Measurements from ENCODE around the gene CA10.

Gene CA10

DNA sequence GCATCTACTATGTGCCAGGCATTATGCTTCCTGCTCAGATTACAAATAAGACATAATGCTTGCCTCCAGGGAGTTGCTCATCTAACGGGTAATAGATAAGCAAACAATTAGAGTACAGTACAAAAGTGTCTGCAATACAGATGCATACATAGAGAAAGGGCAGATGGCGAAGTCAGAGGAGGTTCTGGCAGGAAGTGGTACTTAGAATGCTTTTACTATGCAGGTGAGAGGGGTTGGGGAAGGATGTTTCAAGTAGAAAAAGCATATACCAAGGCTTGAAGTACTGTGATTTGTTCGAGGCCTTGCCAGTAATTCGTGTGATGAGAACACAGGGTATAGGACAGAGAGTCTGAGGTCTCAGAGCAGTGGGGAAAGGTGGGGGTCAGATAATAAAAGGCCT, 548.4 kb downstream of the CA10 start:
- in situ Hi-C loops (cut with MboI; ENCODE audit: low sequenced_read_pairs, unreplicated experiment) = no loop called here
- DNase-seq (ENCODE audit: low spot score) = no peak
- TF ChIP-seq, protein P1, sequence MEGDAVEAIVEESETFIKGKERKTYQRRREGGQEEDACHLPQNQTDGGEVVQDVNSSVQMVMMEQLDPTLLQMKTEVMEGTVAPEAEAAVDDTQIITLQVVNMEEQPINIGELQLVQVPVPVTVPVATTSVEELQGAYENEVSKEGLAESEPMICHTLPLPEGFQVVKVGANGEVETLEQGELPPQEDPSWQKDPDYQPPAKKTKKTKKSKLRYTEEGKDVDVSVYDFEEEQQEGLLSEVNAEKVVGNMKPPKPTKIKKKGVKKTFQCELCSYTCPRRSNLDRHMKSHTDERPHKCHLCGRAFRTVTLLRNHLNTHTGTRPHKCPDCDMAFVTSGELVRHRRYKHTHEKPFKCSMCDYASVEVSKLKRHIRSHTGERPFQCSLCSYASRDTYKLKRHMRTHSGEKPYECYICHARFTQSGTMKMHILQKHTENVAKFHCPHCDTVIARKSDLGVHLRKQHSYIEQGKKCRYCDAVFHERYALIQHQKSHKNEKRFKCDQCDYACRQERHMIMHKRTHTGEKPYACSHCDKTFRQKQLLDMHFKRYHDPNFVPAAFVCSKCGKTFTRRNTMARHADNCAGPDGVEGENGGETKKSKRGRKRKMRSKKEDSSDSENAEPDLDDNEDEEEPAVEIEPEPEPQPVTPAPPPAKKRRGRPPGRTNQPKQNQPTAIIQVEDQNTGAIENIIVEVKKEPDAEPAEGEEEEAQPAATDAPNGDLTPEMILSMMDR (IDR thresholded peaks at IDR 0.05; ENCODE audit: borderline replicate concordance, control extremely low read depth, extremely low read depth, insufficient read depth, missing control alignments) = no peak

DNA sequence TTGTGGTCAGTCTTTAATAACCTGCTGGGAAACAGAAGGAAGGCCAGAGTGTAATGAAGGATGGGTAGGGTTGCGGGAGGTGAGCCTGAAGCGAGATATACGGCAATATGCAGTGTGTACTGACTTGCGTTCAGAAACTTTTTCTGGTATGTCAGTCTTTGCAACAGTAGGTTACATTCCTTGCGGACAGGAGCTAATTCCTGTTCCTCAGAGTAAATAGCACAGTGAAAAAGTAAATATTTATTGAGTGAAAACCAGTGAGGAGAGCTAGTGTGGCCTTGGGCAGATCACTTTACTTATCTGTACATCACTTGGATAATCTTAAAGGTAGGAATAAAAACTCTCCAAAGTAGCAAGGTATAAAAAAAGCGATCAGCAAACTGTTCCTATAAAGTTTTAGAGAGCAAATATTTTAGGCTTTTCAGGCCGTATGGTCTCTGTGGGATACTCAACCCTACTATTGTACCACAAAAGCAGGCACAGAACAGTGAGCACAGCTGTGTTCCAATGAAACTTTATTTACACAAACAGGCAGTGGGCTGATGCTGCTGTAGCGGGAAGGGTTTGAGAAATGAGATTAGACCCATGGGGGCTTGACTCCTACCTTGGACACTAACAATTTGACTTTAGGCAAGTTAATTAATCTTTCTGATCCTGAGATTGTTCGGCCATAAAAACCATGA, 550.1 kb downstream of the CA10 start:
- in situ Hi-C loops (cut with MboI; ENCODE audit: low sequenced_read_pairs, unreplicated experiment) = no loop called here

DNA sequence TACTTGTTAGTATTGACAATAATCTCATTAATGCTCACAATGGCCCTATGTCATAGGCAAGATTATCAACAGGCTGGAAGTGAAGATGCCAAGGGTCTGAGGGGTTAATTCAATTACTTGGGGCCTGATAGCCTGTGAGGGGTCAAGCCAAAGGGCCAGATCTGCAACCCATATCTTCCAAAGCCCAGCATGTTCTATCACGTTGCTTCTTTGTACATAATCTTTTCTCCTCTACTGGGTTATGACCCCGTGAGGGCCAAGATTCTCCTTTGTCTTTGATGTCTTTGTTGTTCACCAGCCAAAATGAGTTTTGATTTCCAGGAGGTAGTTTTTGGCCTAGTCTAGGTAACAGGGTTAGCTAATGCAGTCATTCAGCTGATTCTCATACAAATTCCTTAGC, 551.0 kb downstream of the CA10 start:
- in situ Hi-C loops (cut with MboI; ENCODE audit: low sequenced_read_pairs, unreplicated experiment) = no loop called here
- TF ChIP-seq, protein P1 (IDR thresholded peaks at IDR 0.05; ENCODE audit: borderline replicate concordance, control extremely low read depth, extremely low read depth, insufficient read depth, missing control alignments) = no peak
- no peak for DNase-seq (ENCODE audit: low spot score)

More for the DNA sequence above, 550.1 kb downstream of the CA10 start:
- TF ChIP-seq, protein P1 (IDR thresholded peaks at IDR 0.05; ENCODE audit: borderline replicate concordance, control extremely low read depth, extremely low read depth, insufficient read depth, missing control alignments) = no peak
- no peak for DNase-seq (ENCODE audit: low spot score)

DNA sequence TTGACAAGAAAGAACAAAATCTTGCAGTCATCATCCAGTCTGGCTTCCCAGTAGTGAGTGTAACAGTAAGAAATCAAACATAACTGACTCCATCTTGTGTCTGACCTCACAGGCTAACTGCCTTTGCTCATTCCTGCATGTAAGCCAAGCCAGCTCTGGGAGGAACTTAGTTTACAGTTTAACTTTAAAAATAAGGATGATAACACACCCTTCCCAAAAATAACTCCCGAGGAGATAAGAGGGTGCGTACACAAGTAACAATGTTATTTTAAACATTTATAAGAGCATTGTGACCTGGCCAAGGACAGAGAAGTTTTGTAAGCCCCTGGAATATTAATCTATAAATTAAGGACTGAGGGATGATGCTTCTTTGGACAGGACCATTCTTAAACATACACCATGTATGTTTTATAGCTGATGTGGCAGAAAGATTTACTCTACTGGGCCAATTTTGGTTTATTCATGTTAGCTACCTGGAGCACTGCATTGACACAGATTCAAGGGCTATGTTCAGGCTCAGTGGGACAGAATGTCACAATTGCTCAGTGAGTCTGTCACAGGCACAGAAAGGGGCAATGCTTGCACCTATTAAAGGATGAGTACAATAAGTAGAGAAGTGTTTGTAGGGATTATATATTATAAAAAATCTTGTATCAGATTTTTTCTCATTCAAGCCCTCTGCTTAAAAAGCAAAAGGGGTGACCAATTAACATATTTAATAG, 554.1 kb downstream of the CA10 start:
- in situ Hi-C loops (cut with MboI; ENCODE audit: low sequenced_read_pairs, unreplicated experiment) = no loop called here
- no peak for DNase-seq (ENCODE audit: low spot score)
- TF ChIP-seq, protein P1 (IDR thresholded peaks at IDR 0.05; ENCODE audit: borderline replicate concordance, control extremely low read depth, extremely low read depth, insufficient read depth, missing control alignments) = no peak

DNA sequence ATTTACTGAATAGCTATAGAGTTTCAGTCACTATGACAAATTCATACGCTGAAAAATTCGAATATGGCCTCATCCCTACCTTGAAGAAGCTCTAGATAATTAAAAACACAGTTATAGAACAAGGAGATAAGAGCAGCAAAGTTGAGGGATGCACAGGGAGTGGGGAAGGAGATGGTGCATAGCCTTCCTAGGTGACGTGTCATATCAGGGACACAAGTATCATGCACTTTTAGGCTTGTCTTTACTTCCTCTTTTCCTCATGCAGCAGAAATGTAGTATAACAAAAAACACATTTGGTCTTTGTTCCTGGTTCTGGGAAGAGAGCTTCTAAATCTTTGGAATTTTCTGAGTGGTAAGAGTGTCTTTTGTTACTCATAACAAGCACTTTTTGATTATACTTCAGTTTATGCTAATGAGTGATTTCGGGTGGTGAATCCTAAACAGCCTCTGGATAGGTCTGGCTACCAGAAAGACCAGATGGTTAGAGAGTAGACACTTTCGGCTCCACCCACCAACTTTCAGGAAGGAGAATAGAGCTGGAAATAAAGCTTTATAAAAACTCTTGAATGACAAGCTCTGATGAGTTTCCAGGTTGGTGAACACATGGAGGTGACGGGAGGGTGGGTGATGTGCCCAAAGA, 556.8 kb downstream of the CA10 start:
- no peak for DNase-seq (ENCODE audit: low spot score)
- in situ Hi-C loops (cut with MboI; ENCODE audit: low sequenced_read_pairs, unreplicated experiment) = no loop called here

DNA sequence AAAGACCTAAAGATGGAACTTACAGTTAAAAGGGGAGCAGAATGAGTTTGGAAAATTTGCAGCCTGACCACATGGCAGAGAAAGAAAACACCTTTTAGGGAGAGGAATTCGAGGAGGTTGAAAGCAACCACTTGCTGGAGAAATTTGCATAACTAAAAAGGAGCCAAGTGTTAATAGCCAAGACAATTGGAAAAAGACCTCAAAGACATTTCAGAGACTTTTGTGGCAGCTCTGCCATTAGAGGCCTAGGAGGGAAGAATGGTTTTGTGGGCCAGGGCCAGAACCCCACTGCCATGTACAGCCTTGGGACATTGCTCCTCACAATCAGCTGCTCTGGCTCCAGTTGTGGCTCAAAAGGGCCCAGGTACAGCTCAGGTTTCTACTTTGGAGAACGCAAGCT, 559.7 kb downstream of the CA10 start:
- TF ChIP-seq, protein P1 (IDR thresholded peaks at IDR 0.05; ENCODE audit: borderline replicate concordance, control extremely low read depth, extremely low read depth, insufficient read depth, missing control alignments) = no peak
- in situ Hi-C loops (cut with MboI; ENCODE audit: low sequenced_read_pairs, unreplicated experiment) = no loop called here
- no peak for DNase-seq (ENCODE audit: low spot score)

More for the DNA sequence above, 556.8 kb downstream of the CA10 start:
- TF ChIP-seq, protein P1 (IDR thresholded peaks at IDR 0.05; ENCODE audit: borderline replicate concordance, control extremely low read depth, extremely low read depth, insufficient read depth, missing control alignments) = no peak
